ENCODE results near the gene ZNF85.
"Not testable (repeated sequence)": the region's sequence is repeated elsewhere in the genome, so short reads cannot be mapped to it uniquely, and the experiment has no call there.

Gene ZNF85

DNA sequence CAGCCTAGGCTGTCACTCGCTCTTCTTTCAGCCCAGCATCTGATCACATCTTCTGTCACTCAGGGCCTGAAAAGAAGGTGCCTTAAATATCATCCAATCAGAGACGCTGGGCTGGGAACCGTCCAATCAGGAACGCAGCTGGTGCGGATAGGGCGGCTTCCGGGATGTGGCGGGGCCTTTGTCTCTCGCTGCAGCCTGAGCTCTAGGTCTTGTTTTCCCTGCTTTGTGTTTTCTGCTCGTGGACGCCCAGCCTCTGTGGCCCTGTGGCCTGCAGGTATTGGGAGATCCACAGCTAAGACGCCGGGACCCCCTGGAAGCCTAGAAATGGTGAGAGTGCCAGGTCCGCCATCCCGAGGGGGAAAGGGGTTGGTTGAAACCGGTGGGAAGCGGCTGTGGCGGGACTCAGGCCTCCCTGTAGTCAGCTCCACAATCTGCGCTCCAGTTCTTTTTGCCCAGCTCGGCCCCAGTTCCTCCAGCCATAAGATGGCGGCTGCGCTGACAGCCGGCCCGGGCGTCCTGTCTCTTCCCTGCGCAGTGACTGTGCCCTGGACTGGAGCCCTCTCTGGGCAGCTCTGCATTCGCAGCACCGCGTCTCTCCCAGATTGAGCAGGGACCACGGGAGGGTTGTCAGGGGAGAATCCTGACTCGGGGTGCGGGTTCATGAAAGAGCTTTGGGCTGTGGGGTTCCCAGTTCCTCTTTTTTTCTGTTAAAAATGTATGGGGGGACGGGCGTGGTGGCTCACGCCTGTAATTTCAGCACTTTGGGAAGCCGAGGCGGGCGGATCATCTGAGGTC is at the start of gene ZNF85:
TSS of gene ZNF85 (plus strand) at position 175 of the 795 bp plus-strand sequence. CDS start at position 325, 150 bp downstream.
- DNase-seq (ENCODE audit: low read depth): peak; percentile 77

DNA sequence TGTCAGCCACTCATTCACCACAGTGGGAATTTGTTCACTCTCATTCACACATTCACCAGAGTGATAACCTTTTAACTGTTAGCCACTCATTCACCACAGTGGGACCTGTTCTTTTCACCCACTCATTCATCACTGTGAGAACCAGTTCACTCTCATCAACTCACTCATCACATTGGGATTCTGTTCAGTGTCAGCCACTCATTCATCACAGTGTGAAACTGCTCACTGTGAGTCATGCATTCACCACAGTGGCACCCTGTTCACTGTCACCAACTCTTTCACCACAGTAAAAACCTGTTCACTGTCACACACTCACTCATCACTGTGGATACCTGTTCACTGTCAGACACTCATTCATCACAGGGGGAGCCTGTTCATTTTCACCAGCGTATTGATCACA is 43.5 kb upstream of the ZNF85 start:
- DNase-seq (ENCODE audit: low read depth): no peak

DNA sequence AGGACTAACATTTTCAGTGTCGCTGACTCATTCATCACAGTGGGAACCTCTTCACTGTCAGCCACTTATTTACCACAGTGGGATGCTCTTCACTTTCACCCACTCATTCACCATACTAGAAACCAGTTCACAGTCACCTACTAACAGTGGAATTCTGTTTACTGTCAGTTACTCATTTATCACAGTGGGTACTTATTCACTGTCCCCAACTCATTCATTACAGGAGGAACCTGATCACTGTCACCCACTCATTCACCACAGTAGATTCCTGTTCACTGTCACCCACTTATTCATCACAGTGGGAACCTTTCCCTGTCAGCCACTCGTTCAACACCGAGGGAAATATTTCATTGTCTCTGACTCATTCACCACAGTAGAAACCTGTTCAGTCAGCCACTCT is 10.1 kb upstream of the ZNF85 start:
- DNase-seq (ENCODE audit: low read depth): no peak

DNA sequence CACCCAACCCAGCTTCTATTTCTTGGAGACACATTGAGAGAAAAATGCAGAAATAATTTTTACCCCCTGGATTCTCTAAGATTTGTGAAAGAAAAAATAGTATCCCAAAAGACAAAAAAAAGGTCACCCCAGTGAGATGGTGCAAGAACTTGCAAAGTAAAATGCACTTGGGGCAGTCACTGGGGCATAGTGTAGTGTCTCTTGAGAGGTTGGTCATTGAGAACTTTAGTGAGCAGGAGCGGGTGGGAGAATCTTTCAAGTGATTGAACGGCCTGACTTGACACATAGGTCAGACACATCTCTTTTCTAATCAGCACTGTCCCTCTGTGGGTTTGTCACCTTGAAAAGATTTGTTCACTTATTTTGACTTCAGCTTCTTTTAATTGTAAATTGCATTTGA is 2.4 kb downstream of the ZNF85 start:
- no peak for DNase-seq (ENCODE audit: low read depth)

DNA sequence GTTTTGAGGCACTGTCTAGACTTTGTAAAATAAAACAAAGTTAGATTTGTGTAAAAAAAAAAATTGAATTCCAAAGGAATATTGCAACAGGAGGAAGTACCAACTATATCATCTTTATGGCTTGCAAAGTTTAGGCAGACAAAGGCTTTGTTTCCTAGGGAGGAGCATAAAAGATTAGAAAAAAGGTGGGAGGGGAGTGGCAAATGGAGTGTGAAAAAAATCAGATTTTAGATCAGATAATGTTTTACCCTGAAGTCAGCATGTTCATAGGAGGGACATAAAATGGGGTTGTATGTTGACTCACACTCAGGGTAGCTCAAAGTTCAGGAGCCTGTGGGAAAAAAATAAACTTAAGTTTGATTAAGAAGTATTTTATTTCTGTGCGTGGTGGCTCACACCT is 3.7 kb downstream of the ZNF85 start:
- no peak for DNase-seq (ENCODE audit: low read depth)

DNA sequence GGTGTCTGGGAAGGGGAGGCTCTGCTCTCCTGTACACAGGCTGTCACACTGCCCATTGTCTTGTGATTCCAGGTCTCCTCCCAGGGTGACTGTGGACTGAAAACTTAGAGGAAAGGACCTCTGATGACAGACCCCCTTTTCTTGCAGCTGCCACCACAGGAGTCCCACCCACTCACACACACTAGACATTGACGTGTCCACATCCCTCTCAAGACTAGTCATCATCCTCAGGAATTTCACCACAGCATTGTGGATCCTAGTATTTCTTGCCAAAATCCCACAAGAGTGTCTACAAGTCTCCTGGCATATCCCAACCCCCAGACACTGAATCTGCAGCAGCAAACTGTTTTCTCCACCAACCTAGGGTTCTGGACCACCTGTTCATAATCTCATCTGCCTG is 5.3 kb downstream of the ZNF85 start:
- DNase-seq (ENCODE audit: low read depth): no peak

DNA sequence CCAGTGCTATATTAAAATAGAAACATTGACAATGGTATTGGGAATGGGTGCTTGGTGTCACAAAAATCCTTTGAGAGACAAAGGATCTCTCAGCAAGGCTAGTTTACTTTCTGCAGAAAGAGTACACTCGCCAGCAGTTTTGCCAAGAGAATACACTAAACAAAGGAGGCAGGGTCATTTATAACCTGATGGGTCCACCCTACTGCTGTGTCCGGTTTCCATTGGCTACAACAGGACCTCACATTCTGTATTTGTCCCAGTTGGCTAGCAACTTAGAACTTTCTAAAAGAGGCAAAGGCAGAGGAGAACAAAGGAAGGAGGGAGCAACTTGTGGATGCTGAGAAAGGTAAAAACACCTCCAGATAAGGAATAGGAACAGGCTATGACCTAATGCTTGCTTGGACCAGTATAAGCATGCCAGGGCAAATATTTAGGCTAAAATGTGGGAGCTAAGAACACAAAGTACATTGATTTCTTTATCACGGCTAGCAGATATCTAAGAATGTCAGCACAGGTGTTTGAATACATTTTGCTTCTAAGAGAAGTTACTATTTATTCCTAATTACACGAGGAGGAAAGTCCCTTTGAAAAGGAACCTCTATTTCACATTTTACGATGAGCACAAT is 13.4 kb downstream of the ZNF85 start:
- not testable (repeated sequence) for DNase-seq (ENCODE audit: low read depth)

DNA sequence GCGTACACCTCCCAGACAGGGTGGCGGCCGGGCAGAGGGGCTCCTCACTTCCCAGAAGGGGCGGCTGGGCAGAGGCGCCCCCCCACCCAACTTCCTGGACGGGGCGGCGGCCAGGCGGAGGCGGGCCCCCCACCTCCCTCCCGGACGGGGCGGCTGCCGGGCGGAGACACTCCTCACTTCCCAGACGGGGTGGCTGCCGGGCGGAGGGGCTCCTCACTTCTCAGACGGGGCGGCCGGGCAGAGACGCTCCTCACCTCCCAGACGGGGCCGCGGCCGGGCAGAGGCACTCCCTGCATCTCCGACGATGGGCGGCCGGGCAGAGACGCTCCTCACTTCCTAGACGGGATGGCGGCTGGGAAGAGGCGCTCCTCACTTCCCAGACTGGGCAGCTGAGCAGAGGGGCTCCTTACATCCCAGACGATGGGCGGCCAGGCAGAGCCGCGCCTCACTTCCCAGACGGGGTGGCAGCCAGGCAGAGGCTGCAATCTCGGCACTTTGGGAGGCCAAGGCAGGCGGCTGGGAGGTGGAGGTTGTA is 29.6 kb downstream of the ZNF85 start:
- DNase-seq (ENCODE audit: low read depth): not testable (repeated sequence)

DNA sequence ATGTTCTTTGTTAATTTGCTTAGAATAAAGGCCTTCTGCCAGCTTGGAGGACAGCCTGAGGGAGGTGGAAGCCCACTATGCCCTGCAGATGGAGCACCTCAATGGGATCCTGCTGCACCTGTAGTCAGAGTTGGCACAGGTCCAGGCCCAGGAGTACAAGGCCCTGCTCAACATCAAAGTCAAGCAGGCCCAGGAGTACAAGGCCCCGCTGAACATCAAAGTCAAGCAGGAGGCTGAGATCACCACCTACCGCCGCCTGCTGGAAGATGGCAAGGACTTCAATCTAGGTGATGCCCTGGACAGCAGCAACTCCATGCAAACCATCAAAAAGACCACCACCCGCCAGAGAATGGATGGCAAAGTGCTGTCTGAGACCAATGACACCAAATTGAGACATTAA is 41.7 kb downstream of the ZNF85 start:
- no peak for DNase-seq (ENCODE audit: low read depth)

DNA sequence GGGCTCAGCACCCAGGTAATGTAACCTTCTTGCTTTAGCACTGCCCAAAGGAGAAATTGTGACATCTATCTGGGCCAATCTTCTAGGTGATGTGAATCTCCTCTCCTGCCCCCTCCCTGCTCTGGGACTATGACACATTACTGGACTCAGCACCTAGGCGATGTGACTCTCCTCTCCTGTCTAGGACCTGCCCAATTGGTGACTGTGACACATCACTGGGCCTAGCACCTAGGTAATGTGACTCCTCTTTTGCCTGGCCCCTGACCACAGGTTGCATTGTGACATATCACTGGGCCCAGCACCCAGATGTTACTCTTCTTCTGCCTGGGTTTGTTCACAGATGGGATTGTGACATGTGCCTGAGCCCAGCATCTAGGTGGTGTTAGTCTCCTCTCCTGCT is 45.0 kb downstream of the ZNF85 start:
- DNase-seq (ENCODE audit: low read depth): no peak

DNA sequence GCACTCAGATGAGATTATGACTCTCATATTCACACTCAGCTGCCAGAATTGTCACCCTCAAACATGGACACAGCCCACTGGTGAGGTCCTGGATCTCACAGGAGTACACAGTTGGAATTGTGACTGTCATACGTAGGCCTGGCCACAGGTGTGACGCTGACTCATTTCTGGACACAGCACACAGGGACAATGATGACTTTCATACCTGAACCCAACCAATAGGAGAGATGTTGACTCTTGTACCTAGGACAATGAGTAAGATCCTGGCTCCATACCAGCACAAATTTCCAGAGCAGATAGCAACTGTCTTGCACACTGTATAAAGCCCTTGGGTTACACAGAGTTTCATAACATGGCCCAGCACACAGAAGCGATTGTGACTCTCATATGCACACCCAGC is 46.4 kb downstream of the ZNF85 start:
- DNase-seq (ENCODE audit: low read depth): no peak

DNA sequence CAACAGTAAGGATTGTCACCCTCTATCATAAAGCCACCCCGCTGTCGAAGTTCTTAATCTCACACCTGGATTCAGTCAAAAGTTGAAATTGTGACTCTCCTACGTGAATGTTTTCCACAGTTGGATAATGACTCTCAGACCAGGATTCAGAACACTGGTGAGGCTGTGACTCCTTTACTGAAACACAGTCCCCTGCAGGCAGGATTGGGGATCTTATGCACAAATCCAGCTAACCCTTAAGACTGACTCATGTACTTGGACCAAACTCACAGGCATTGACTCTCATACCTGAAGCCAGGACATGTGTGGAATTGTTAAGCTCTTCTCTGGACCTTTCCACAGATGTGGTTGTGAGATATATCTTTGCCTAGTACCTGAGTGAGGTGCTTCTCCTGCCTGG is 46.8 kb downstream of the ZNF85 start:
- no peak for DNase-seq (ENCODE audit: low read depth)

DNA sequence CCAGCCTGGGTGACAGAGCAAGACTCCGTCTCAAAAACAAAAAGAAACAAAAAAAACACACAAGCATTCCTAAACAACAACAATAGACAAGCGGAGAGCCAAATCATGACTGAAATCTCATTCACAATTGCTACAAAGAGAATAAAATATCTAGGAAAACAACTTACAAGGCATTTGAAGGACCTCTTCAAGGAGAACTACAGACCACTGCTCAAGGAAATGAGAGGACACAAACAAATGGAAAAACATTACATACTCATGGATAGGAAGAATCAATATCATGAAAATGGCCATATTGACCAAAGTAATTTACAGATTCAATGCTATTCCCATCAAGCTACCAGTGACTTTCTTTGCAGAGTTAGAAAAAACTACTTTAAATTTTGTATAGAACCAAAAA is 69.7 kb downstream of the ZNF85 start:
- DNase-seq (ENCODE audit: low read depth): not testable (repeated sequence)

DNA sequence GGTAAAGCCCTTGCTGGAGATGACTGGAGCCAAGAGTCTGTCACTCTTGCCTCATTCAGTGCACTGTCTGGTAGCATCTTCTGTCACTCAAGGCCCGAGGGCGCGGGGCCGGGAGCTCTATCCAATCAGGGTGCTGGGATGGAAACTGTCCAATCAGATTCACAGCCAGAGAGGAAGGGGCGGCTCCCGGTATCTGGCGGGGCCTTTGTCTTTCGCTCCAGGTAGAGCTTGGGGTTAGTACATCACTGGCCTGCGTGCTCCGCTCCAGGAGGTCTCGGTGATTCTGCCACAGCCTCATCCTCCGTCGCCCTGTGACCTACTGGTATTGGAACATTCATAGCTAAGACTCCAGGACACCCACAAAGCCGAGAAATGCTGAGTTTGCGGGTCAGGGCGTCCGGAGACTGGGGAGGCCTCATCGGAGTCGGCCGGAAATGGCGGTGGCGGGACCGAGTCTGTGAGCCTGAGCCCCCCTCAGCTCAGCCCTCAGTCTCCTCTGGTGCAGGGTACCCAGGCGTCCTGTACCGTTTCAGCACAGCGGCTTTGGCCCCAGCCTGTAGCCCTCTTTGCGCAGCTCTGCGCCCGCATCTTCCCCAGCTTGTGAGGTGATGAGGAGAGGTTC is 76.8 kb downstream of the ZNF85 start:
- DNase-seq (ENCODE audit: low read depth): peak; percentile 78

Data from stimulated activated CD8-positive, alpha-beta memory T cell treated with anti-CD3 and anti-CD28 coated beads, Interleukin-4, amount 100 ng/mL, for 24 hours (primary cell).